ENCODE results near the gene LSP1.

The LSP1 gene

DNA sequence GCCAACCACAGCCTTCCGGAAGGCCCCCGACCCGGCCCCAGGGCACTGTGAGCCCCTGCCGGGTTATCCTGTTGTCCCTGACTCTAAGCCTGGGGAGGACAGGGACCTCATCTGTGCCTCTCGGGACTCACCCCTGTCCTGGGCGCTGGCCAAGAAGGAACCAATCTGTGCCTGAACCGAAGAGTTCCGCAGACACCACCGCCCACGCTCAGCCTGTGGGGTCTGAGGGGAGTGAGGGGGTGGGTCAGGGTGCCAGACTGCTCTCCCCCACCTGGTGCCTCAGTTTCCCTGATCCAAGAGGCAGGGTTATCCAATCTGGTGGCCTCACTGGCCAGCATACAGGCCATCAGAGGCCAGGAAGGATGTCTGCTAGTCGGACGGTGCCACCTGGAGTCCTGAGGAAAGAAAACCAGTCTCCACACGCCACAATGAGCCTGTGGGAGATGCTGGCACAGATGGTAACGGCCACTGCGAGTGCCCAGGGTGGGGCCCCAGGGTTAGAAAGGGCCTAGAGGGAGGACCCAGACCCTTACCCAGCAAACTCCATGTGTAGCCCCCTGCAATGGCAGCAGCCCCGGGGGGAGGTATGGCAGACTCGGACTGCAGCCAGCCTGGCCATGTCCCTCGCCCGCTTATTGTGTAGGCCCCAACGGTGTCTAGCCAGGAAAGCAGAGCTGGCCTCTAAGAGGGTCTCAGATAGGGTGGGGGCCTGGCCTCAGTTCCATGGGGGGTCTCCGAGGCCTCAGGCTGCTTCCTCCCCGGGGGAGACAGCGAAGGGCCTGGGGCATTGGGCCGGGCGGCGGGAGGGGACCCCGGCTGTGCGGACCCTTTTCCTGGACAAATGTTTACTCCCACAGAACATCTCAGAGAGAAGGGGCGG, 65.8 kb downstream of the LSP1 start:
- Histone ChIP-seq H3K27me3 (ENCODE audit: insufficient read depth, poor library complexity, severe bottlenecking) (no peaks in the 10 kb centered on the region), H3K27ac (replicated peaks) (no peak overlapping the region), H3K4me3 (replicated peaks; ENCODE audit: insufficient read depth, low read length) (no peak overlapping the region)
- TF ChIP-seq, protein P1, sequence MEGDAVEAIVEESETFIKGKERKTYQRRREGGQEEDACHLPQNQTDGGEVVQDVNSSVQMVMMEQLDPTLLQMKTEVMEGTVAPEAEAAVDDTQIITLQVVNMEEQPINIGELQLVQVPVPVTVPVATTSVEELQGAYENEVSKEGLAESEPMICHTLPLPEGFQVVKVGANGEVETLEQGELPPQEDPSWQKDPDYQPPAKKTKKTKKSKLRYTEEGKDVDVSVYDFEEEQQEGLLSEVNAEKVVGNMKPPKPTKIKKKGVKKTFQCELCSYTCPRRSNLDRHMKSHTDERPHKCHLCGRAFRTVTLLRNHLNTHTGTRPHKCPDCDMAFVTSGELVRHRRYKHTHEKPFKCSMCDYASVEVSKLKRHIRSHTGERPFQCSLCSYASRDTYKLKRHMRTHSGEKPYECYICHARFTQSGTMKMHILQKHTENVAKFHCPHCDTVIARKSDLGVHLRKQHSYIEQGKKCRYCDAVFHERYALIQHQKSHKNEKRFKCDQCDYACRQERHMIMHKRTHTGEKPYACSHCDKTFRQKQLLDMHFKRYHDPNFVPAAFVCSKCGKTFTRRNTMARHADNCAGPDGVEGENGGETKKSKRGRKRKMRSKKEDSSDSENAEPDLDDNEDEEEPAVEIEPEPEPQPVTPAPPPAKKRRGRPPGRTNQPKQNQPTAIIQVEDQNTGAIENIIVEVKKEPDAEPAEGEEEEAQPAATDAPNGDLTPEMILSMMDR (IDR thresholded peaks at IDR 0.05; ENCODE audit: insufficient read depth, low read length): no peak
- TF ChIP-seq GABPA (IDR thresholded peaks at IDR 0.05; ENCODE audit: low read depth): no peak
- TF ChIP-seq POLR2AphosphoS5 (IDR thresholded peaks at IDR 0.05; ENCODE audit: low read depth): no peak
- TF ChIP-seq, protein P2, sequence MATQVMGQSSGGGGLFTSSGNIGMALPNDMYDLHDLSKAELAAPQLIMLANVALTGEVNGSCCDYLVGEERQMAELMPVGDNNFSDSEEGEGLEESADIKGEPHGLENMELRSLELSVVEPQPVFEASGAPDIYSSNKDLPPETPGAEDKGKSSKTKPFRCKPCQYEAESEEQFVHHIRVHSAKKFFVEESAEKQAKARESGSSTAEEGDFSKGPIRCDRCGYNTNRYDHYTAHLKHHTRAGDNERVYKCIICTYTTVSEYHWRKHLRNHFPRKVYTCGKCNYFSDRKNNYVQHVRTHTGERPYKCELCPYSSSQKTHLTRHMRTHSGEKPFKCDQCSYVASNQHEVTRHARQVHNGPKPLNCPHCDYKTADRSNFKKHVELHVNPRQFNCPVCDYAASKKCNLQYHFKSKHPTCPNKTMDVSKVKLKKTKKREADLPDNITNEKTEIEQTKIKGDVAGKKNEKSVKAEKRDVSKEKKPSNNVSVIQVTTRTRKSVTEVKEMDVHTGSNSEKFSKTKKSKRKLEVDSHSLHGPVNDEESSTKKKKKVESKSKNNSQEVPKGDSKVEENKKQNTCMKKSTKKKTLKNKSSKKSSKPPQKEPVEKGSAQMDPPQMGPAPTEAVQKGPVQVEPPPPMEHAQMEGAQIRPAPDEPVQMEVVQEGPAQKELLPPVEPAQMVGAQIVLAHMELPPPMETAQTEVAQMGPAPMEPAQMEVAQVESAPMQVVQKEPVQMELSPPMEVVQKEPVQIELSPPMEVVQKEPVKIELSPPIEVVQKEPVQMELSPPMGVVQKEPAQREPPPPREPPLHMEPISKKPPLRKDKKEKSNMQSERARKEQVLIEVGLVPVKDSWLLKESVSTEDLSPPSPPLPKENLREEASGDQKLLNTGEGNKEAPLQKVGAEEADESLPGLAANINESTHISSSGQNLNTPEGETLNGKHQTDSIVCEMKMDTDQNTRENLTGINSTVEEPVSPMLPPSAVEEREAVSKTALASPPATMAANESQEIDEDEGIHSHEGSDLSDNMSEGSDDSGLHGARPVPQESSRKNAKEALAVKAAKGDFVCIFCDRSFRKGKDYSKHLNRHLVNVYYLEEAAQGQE (IDR thresholded peaks at IDR 0.05; ENCODE audit: insufficient replicate concordance, low read depth): no peak
- no peak for TF ChIP-seq SPI1 (IDR thresholded peaks at IDR 0.05; ENCODE audit: borderline replicate concordance, low read depth)
- DNase-seq (ENCODE audit: low read depth in 1 of 2, low spot score in 1 of 2): no peak

DNA sequence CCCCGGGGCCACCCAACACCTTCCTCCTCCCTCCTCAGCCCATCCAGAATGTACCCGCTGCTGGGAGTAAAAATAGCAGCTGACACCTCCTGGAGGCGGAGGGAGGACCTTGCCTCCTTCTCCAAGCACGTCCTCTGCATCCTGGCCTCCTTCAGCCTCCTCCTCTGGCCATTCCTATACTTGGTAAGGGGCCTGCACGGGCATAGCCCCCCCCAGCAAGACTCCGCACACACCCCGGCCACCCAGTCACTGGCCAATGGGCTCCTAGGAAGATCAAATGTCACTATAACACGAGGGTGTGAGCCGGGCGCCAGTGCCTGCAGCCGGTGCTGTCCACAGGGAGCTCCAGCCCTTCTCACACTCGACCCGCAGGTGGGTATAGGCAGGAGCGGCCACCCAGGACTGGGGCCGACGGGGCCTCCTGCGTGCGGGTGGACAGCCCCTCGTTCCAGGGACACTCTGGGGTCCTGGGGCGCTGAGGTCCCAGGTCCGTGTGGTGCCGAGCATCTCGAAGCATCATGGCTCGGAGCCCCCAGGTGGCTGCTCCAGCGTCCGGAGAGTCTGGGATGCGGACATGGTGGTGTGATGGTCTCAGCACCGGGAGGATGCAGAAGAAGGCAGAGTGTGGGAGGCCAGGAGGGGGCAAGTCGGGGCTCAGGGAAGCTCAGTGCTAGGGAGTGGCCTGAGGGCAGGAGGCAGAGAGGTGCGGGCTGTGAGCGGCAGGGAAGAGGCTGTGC, 66.7 kb downstream of the LSP1 start, which contains the start of gene TNNT3:
Gene TNNT3, plus strand, starts transcription at position 313 of the 737 bp plus-strand sequence. CDS start 3,172 bp downstream, outside the sequence.
- TF ChIP-seq SPI1 (IDR thresholded peaks at IDR 0.05; ENCODE audit: borderline replicate concordance, low read depth) (no peak), POLR2AphosphoS5 (IDR thresholded peaks at IDR 0.05; ENCODE audit: low read depth) (no peak), GABPA (IDR thresholded peaks at IDR 0.05; ENCODE audit: low read depth) (no peak)
- TF ChIP-seq, protein P1 (IDR thresholded peaks at IDR 0.05; ENCODE audit: insufficient read depth, low read length): no peak
- TF ChIP-seq, protein P2 (IDR thresholded peaks at IDR 0.05; ENCODE audit: insufficient replicate concordance, low read depth): no peak
- Histone ChIP-seq H3K4me3 (replicated peaks; ENCODE audit: insufficient read depth, low read length) (no peak within 1 kb of the TSS), H3K27ac (replicated peaks) (no peak within 1 kb of the TSS), H3K27me3 (ENCODE audit: insufficient read depth, poor library complexity, severe bottlenecking) (no peaks in the 10 kb centered on the region)
- no peak for DNase-seq (ENCODE audit: low read depth in 1 of 2, low spot score in 1 of 2)

DNA sequence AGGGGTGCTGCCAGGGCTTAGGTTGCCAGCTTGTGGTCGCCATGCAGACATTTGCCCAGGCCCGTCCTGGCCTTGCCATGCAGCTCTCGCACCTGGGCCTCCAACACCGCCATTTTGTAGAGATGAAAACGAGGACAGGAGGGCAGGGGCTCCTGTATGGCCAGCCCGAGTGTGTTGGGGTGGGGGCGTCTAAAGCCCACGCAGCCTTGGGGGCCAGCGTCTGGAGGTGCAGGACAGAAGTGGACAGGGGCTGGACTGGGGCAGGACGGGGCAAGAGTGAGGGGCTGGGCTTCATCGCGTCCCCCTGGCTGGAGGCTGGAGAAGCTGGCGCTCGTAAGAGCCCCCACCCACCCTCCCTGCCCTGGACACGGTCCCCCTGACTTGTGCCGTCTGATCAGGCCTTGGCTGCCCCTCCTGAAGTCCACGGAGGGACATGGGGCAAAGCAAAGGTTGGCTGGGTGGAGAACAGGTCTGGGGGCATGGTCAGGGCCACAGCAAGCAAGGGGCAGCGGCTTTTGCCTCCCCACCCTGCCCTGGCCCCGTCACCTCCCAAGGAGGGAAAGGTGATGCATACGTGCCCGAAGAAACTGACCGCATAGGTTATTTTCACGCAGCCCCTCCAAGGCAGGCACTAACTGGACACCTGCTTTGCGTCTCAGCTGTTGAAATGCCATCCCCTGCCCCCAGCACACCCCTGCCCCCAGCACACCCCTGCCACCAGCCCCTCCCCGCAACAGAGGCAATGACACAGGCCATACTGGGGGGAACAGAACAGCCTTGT, 67.4 kb downstream of the LSP1 start:
- H3K27ac ChIP-seq (replicated peaks): no peak overlapping the region
- no peak for DNase-seq (ENCODE audit: low read depth in 1 of 2, low spot score in 1 of 2)
- no peaks in the 10 kb centered on the region for H3K27me3 ChIP-seq (ENCODE audit: insufficient read depth, poor library complexity, severe bottlenecking)
- TF ChIP-seq GABPA (IDR thresholded peaks at IDR 0.05; ENCODE audit: low read depth) (no peak), POLR2AphosphoS5 (IDR thresholded peaks at IDR 0.05; ENCODE audit: low read depth) (no peak), SPI1 (IDR thresholded peaks at IDR 0.05; ENCODE audit: borderline replicate concordance, low read depth) (no peak)
- TF ChIP-seq, protein P2 (IDR thresholded peaks at IDR 0.05; ENCODE audit: insufficient replicate concordance, low read depth): no peak
- TF ChIP-seq, protein P1 (IDR thresholded peaks at IDR 0.05; ENCODE audit: insufficient read depth, low read length): no peak
- H3K4me3 ChIP-seq (replicated peaks; ENCODE audit: insufficient read depth, low read length): no peak overlapping the region
